Left lung (tissue), 10 donors: ENCODE data around the gene PITPNM2. TPM values are rescaled to one million over a fixed set of nuclear protein-coding genes. Genes with fewer than 3 reads are reported as not detected.

Experiments
- ATAC-seq: fragments of 200-7000 bp; cut with Tn5 transposase; one replicate; pipeline ENCODE4 v1.9.1; 2020; ENCODE audit warnings: moderate library complexity
- DNase-seq, 4 donors: peaks; one replicate each; pipeline ENCODE4 v3.0.0-alpha.2; 2013 to 2020
- H3K27ac ChIP-seq, 2 donors: fragments of 200-600 bp; sonication (generic) in 1 of 2; one replicate each; pipeline versions ENCODE4 v1.5.0 to v1.8.0; 2020 to 2021
- H3K27me3 ChIP-seq, 2 donors: fragments of 200-600 bp; sonication (generic) in 1 of 2; one replicate each; pipeline versions ENCODE4 v1.5.0 to v1.8.0; 2020 to 2021
- H3K36me3 ChIP-seq, 2 donors: fragments of 200-600 bp; sonication (generic) in 1 of 2; one replicate each; pipeline versions ENCODE4 v1.5.0 to v1.8.0; 2020 to 2021
- H3K4me1 ChIP-seq, 2 donors: fragments of 200-600 bp; one replicate each; pipeline ENCODE4 v1.8.0; 2021
- H3K4me3 ChIP-seq, 2 donors: fragments of 200-600 bp; sonication (generic) in 1 of 2; one replicate each; pipeline versions ENCODE4 v1.5.0 to v1.8.0; 2020 to 2021; ENCODE audit warnings: mild to moderate bottlenecking in 1 of 2
- H3K9me3 ChIP-seq, 2 donors: fragments of 200-600 bp; sonication (generic) in 1 of 2; one replicate each; pipeline versions ENCODE4 v1.5.0 to v1.8.0; 2020 to 2021
- CTCF ChIP-seq, 2 donors: fragments of 200-600 bp; sonication (generic) in 1 of 2; IDR thresholded peaks; one replicate each; pipeline versions ENCODE4 v1.5.0 to v1.8.0; 2021; ENCODE audit warnings: antibody characterized with exemption in 2 of 2
- intact Hi-C, 2 donors: fragments of 100-400 bp; cut with DNase I; formaldehyde crosslinking; loops; one replicate each; pipeline versions ENCODE4 v1.11.2 to v1.14.2; 2022
- polyA plus RNA-seq, 6 donors: library from polyadenylated mRNA; unstranded; fragments of 120-200 nt; gene quantifications; one replicate each; pipeline ENCODE4 v1.2.1, GENCODE V29; 2013; ENCODE audit not compliant: insufficient read length in 6 of 6
- total RNA-seq, 2 donors: library from RNA; stranded (reverse); fragmentation: NEBNext Ultra II Directional; extraction: Animal tissue kit (Norgen Biotek cat#: 25700); gene quantifications; one replicate each; pipeline ENCODE4 v1.2.1, GENCODE V29; 2021
- donor health status: DM: no; HTN: yes; CAD: no.
- donor health status: DM: no; HTN: no; CAD: no.

Gene PITPNM2
- total and polyA plus RNA-seq, 8 donors, result 11.3 to 30.8 (median 14.5) TPM

- Histone ChIP-seq H3K36me3 (no peaks in the 10 kb centered on the region), H3K27me3 (no peaks in the 10 kb centered on the region), H3K4me1 (peaks cover 33 to 56% of the 10 kb centered on the region in 2 donors), H3K9me3 (no peaks in the 10 kb centered on the region), H3K4me3 (no peak overlapping the region), H3K27ac (peak overlapping the region; percentile 76 to 86)
- ATAC-seq (no peak), DNase-seq (no peak)
- no peak for TF ChIP-seq CTCF (IDR thresholded peaks at IDR 0.05)
- intact Hi-C loops, result no loop called here
These were observed 8.4 kb downstream of the PITPNM2 start for GRCh38 chr12:123142518-123142840.

DNA sequence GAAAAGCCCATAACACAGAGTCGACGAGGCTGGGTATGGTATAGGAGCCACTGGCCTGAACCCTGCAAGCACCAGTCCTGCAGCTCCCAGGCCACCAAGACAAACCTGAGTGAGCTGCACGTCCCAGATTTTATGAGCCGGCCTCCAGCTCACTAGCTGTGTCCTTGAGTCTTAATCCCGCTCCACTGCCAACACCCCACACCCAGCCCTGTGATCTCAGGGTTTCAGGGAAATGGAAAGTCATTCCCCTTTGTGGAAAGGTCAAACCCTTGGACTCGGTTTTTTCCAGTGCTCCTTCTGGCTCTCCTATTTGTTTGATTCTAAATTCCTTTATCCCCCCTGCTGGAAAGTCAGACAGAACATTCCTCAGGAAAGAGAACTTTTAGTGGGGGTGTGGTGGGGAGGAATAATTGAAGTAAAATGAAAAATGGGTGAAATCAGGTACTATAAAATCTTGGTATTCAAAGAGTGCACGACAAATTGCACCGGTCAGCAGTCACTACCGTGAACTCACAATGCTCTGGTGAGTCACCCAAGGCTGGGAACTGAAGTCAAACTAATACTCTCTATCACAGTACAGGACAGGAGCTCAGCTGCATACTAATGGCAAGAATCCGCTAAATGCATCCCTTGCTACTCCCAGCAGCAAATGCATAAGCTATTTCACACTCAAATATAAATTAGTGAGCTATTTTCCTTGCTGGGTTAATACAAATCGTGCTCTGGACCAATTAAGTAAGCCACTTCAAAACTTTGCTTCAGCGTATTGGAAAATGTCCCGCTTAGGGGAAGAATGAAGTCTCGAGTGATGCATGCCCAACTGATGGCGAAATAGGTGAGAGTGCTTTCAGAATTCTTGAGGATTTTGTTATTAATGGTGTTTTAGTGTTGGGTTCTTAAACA lies 9.0 kb downstream of the PITPNM2 start:
- peak in 1 of 4 donors; percentile 72 for DNase-seq
- Histone ChIP-seq H3K4me3 (no peak overlapping the region), H3K27ac (peak overlapping the region; percentile 76 to 86), H3K27me3 (no peaks in the 10 kb centered on the region), H3K9me3 (no peaks in the 10 kb centered on the region), H3K4me1 (peaks cover 33 to 55% of the 10 kb centered on the region in 2 donors), H3K36me3 (no peaks in the 10 kb centered on the region)
- ATAC-seq, result peak; percentile 71
- TF ChIP-seq CTCF (IDR thresholded peaks at IDR 0.05), result no peak
- intact Hi-C loops, result no loop called here

DNA sequence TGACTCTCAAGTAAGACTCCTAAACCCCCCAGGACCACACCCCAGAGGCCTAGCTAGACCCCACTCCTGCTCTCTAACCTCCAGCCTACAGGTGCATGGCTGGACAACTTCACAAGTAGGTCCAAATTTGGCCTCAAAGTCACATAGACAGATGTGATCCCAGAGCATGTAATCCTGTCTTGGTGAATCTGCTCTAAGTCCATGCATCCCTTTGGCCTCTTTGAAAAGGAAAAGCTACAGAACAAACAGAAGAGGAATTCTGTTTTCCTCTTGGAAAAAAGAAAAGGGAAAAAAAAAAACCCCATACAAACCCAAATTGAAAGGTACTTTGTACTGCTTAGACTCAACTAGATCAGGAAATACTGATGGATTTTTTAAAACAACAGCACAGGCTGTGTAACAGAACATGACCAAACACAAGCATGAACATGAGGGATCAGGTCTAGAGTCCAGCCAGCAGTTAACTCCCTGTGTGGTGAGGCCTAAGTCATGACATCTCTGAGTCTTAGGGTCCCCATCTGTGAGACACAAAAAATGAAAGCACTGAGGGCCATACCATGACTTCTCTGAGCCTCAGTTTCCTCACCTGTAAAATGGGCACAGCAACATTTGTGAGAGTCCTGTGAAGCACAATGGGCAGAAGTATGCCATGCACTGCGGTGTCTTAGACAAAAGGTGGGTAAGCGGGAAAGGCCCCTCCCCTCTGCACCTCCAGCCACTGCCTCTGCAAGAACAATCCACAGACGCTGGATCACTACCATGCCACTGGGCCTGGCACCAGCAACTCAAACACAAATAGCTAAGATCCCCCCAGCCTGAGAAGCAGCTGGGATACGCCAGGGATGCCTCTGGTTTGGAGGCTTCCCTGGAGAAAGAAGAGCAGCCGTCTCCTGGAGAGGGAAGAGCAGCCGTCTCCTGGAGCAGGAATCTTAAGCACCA lies 9.9 kb downstream of the PITPNM2 start:
- intact Hi-C loops, result no loop called here
- DNase-seq, result no peak
- no peaks in the 10 kb centered on the region for H3K9me3 ChIP-seq
- H3K27me3 ChIP-seq, result no peaks in the 10 kb centered on the region
- TF ChIP-seq CTCF (IDR thresholded peaks at IDR 0.05), result no peak
- H3K4me1 ChIP-seq, result peaks cover 33 to 55% of the 10 kb centered on the region in 2 donors
- no peak for ATAC-seq
- peak overlapping the region; percentile 76 to 86 for H3K27ac ChIP-seq
- no peak overlapping the region for H3K4me3 ChIP-seq
- no peaks in the 10 kb centered on the region for H3K36me3 ChIP-seq

GRCh38 chr12:123139926-123140675 lies 10.8 kb downstream of the PITPNM2 start:
- TF ChIP-seq CTCF (IDR thresholded peaks at IDR 0.05), result no peak
- ATAC-seq (peak; percentile 0), DNase-seq (no peak)
- Histone ChIP-seq H3K36me3 (no peaks in the 10 kb centered on the region), H3K4me1 (peaks cover 33 to 55% of the 10 kb centered on the region in 2 donors), H3K4me3 (no peak overlapping the region), H3K27ac (peak overlapping the region; percentile 76 to 86), H3K9me3 (no peaks in the 10 kb centered on the region), H3K27me3 (no peaks in the 10 kb centered on the region)
- intact Hi-C loops, result no loop called here
